ENCODE measurements around the gene DPT.

- TF ChIP-seq CTCF (IDR thresholded peaks at IDR 0.05) (no peak), POLR2A (IDR thresholded peaks at IDR 0.05) (no peak)
These were observed 57.2 kb downstream of the DPT start for GRCh38 chr1:168671782-168672181.

All from esophagus squamous epithelium (tissue), 4 donors.